Endometrial microvascular endothelial cells (primary cell): ENCODE data around the gene MYO15A. TPM values are rescaled to one million over a fixed set of nuclear protein-coding genes. Genes with fewer than 3 reads are reported as not detected.

Source experiments
- in situ Hi-C: cut with HindIII; loops from 2 replicates; pipeline ENCODE4 v1.10.0; 2017; ENCODE audit warnings: low sequenced_read_pairs, low pct_unique_long_range_greater_than_20kb; ENCODE audit errors: inconsistent ontology term
- total RNA-seq: library from RNA; depleted of rRNA; stranded (reverse); fragments of >200 nt; gene quantifications from one replicate; pipeline ENCODE4 v1.2.3, GENCODE V29; 2015; ENCODE audit errors: inconsistent ontology term

MYO15A gene, protein sequence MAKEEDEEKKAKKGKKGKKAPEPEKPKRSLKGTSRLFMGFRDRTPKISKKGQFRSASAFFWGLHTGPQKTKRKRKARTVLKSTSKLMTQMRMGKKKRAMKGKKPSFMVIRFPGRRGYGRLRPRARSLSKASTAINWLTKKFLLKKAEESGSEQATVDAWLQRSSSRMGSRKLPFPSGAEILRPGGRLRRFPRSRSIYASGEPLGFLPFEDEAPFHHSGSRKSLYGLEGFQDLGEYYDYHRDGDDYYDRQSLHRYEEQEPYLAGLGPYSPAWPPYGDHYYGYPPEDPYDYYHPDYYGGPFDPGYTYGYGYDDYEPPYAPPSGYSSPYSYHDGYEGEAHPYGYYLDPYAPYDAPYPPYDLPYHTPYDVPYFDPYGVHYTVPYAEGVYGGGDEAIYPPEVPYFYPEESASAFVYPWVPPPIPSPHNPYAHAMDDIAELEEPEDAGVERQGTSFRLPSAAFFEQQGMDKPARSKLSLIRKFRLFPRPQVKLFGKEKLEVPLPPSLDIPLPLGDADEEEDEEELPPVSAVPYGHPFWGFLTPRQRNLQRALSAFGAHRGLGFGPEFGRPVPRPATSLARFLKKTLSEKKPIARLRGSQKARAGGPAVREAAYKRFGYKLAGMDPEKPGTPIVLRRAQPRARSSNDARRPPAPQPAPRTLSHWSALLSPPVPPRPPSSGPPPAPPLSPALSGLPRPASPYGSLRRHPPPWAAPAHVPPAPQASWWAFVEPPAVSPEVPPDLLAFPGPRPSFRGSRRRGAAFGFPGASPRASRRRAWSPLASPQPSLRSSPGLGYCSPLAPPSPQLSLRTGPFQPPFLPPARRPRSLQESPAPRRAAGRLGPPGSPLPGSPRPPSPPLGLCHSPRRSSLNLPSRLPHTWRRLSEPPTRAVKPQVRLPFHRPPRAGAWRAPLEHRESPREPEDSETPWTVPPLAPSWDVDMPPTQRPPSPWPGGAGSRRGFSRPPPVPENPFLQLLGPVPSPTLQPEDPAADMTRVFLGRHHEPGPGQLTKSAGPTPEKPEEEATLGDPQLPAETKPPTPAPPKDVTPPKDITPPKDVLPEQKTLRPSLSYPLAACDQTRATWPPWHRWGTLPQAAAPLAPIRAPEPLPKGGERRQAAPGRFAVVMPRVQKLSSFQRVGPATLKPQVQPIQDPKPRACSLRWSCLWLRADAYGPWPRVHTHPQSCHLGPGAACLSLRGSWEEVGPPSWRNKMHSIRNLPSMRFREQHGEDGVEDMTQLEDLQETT (N-terminal part only)
- total RNA-seq: not detected

DNA sequence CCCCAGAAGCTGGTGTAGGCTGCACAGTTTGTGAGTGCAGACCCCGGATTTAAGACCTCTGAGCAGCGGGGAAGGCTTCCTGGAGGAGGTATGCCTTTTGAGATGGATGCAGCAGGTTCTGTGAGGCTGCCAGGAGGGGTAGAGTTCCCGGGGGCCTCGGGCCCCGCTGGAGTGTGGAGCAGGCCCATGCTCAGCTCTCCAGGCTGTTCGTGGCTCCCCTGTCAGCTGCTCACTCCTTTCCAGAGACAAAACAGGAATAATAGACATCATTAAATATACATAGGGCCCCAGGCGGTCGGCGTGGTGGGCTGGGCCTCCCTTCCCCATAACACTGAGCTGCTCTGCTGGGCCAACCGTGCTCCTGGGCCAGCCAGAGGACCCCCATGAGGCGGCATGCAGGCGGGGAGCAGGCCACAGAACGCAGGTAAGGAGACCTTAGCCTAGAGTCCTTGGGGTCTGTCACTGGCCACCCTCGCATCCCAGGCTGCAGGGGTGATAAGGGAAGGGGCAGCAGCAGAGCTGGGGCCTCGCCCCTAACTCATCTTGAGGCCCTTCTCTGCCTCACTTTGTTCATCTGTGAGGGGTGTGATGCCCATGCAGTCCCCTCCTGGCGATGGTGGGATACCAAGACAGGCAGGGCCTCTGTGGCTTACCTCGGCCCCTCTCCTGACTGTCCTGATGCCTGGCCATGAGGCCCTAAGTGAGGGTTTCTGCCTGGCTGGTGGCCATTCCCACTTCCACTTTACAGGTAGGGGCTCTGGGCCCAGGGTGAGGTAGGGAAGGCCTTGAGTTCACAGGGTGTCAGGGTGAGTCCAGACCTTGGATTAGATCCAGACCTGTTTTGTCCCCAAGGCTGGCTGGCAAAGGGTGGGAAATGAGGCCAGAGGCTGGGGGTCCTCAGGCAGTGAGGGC lies at the start of gene MYO15A:
TSS of gene MYO15A (plus strand) at position 356 of the 912 bp plus-strand sequence. CDS start 10,045 bp downstream, outside the sequence.
- in situ Hi-C loops: no loop called here

DNA sequence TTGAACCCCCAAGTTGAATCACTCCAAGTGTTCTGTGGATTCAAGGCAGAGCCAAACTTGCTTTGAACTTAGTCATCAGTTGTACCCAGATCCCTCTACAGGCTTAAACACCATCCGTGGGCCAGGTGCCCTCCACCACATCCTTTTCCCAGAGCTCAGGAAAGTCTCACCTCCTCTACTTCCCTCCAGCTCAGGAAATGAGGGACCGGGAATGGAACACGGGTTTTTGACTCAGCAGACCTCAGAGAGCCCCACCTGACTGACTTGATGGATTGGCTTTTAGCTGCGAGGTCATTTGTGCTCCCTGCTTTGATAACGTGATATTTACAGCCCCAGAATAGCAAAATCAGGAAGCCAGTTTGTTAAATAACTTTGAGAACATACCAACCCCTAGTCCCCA lies 49.3 kb upstream of the MYO15A start:
- in situ Hi-C loops: no loop called here

DNA sequence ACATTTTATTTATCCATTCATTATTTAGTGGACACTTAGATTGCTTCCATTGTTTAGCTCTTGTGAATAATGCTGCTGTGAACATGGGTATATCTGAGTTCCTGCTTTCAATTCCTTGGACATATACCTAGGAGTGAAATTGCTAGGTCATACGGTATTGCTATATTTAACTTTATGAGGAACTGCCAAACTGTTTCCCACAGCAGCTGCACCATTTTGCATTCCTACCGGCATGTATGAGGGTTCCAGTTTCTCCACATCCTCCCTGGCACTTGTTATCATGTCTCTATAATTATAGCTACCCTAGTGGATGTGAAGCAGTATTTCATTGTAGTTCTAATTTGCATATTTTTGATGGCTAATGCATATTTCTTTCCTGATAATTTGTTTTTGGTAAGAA lies 44.5 kb upstream of the MYO15A start:
- in situ Hi-C loops: no loop called here

DNA sequence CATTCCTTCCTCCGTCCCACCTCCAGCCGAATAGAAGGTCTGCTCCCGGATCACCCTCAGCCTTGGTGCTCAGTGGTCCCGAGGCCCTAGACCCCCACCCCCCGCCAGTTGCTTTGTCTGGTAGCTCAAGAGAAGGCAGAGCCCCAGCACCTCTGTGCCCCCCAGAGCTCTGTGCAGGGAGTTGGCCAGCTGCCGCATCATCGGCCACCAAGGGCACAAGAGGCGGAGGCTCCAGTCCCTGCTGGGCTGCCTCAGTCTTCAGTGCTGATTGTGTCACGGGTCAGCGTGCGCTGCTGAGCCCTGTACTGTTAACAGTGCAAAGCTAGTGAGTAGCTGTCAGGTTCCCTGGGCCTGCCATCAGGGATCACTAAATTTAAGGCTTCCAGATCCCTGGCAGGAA lies 43.0 kb upstream of the MYO15A start:
- in situ Hi-C loops: no loop called here

DNA sequence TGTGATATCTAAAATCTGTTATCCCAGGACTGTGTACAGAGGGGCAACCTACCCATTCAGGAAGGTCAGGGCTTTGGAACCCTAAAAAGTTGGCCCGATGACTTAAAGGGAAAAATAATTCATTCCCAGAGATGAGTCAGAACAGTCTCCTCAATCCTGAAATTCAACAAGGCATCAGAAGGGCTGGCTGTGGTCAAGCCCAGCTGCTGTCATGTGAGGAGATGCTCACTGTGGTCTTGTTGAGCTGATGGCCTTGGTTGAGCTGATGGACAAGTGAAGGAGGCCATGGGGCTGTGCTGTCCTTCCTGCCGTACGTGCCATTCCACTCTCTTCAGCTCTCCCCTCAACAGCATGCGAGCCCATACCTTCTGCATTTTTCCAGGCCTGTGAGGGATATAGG lies 41.7 kb upstream of the MYO15A start:
- in situ Hi-C loops: no loop called here

DNA sequence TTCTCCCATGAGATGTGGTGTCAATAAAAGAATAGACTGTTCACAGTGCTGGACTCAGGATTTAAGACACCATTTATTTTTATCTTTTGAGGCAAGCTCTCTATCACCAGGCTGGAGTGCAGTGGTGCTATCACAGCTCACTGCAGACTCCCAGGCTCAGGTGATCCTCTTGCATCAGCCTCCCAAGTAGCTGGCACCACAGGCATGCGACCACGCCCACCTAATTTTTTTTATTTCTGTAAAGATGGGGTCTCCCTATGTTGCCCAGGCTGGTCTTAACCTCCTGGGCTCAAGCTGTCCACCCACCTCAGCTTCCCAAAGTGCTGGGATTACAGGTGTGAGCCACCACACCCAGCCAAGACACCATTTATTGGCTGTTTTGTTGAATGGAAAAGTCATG lies 39.5 kb upstream of the MYO15A start:
- in situ Hi-C loops: no loop called here

DNA sequence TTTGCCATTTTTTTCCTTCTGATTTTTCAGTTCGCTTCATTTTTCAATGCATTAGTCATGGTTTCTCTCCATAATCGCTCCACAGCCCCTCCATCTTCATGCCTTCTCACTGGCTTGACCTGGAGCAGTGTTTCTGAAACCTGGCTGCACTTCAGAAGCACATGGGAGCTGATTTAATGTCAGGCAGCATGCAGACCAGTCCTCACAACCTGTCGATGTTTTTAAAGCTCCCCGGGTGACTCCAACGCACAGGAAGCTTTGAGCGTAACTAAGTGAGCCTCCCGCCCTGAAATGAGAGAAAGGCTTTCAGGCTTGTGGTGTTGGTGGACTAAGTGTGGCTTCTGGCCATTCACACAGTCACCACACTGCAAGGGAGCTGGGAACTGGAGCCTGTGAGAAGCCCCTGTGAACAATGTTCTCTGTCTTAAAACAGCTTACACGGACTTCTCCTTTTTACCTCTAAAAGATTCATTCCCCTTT lies 37.7 kb upstream of the MYO15A start:
- in situ Hi-C loops: no loop called here

DNA sequence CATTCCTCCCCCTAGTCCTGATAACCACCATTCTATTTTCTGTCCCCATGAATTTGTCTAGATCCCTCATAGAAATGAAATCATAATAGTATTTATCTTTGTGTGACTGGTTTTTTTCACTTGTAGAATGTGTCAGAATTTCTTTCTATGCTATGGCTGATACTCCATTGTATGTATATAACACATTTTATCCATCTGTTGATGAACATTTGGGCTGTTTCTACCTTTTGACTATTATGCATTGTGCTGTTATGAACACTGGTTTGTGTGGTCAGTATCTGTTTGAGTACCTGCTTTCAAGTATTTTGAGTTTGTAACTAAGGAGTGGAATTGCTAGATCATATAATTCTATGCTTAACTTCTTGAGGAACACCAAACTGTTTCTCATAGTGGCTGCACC lies 36.8 kb upstream of the MYO15A start:
- in situ Hi-C loops: no loop called here

DNA sequence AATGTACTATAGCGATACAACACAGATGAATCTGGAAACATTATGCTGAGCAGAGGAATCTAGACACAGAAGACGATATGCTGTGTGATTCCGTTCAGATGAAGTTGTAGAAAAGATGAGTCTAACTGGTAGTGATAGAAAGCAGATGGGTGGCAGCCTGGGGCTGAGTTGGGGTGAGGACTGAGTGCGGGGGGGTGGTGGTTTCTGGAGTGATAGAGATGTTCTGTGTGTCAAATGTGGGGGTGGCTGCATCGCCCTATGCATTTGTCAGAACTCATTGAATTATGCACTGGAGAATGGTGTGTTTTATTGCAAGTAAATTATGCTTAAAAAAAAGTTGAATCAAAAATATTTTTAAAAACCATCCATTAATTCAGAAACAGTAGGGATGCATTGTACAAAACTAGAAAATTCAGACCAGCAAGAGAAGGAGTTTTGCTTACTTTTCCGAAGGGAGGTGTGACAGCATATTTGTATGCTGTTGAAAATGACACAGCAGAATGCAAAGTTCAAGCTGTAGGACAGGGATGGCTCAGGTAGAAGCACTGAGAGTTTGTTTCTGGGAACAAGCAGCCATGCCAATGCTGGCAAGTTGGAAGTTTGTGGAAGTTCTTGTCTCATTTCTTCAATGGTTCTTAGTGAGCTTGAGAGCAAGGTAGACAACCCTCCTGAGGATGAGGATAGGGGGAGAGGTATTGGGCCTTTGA lies 33.8 kb upstream of the MYO15A start:
- in situ Hi-C loops: no loop called here

DNA sequence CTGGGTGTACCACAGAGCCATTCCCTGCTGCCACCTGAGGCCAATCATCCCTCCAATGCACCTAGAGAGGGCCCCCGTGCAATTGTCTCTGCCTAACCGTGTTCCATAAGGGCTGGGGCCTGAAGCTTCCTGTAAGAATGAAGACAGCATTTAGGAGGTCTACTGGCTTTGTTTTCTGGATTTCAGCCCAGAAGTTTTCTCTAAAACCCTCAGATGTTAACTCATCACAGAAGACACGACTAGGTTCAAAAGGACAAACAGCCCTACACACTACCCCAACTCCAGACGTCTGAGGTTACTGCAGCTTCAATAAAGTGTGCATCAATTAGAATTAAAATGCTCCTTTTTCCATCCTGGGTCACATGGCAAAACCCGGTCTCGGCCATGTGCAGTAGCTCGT lies 31.6 kb upstream of the MYO15A start:
- in situ Hi-C loops: no loop called here

DNA sequence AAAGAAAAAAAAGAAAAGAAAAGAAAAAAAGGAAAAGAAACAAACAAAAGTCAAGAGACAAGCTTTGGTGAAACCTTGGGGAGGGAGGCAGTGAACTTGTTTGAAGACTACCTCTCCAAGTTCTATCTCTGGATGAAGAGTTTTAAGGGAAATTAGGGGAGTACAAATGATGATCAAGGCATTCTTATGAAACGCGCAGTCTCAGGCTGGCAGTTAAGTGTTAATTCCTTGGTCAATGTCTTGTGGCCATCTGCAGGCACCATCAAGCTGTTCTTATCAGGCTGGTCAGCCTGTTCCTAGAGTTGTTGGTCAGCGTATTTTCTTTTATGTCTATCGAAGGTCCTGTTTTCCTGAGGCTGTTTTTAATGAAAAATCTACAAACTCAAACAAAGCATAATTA lies 29.0 kb upstream of the MYO15A start:
- in situ Hi-C loops: no loop called here

DNA sequence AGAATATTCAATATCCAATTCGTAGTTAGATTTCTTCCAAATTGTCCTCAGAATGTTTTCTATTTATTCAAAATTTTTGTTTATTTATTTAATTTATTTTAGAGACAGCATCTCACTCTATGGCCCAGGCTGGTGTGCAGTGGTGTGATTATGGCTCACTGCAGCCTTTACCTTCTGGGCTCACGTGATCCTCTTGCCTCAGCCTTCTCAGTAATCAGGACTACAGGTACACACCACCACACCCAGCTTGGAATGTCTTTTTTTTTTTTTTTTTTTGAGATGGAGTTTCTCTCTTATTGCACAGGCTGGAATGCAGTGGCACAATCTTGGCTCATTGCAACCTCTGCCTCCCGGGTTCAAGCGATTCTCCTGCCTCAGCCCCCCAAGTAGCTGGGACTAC lies 24.3 kb upstream of the MYO15A start:
- in situ Hi-C loops: no loop called here

DNA sequence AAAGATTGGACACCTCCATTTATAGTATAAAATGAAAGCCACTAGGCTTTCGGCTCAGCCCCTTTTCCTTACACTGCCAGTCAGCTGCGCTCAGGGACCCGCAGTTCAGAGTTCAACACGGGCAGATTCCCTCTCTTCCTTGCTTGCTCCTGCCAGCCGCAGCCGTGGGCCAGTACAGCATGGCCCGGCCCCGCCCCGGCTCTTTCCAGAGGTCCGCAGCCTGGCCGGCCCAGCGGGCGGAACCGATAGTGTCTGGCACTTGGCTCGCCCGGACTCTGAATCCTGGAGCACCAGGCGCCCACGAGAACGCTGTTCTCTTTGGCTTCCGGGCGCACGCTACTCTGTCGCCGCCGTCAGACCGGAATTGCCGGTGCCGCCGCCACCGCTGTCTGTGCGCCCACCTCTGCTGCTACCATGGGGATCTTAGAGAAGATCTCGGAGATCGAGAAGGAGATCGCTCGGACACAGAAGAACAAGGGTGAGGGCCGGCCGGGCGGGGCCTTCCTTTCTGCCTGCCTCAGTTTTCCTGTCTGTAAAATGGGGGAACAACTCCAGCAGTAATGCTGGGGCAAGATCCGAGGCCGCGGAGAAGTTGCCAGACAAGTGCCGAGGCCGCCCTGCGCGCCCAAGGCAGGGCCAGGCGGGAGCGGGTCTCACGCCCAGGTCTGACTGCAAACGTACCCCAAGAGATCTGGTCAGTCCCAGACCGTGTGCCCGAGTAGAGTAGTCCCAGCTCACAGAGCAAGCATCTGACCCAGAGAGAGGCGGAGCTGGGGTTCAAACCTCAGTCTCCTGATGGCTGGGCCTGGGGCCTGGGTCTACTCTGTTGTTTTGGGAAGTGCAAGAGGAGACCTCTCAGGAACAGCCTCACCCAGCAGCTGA lies 20.7 kb upstream of the MYO15A start, which contains the start of gene DRG2:
TSS of gene DRG2 (plus strand) at position 339 of the 882 bp plus-strand sequence. CDS start at position 415, 76 bp downstream.
- in situ Hi-C loops: no loop called here

DNA sequence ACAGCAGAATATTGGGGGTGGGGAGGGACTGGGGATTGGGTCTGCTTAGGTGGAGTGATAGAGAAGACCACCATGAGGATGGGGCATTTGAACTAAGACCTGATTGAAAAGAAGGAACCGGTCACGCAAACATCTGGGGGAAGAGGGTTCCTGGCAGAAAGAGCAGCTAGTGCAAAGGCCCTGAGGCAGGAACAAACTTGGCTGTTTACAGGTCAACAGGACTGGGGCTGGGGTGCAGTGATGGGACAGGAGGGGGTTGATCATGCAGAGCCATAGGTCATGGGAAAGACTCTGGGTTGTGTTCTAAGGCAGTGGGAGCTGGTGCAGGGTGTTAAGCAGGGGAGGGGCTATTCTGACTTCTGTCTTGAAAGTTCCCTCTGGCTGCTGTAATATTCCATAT lies 18.9 kb upstream of the MYO15A start:
- in situ Hi-C loops: no loop called here

DNA sequence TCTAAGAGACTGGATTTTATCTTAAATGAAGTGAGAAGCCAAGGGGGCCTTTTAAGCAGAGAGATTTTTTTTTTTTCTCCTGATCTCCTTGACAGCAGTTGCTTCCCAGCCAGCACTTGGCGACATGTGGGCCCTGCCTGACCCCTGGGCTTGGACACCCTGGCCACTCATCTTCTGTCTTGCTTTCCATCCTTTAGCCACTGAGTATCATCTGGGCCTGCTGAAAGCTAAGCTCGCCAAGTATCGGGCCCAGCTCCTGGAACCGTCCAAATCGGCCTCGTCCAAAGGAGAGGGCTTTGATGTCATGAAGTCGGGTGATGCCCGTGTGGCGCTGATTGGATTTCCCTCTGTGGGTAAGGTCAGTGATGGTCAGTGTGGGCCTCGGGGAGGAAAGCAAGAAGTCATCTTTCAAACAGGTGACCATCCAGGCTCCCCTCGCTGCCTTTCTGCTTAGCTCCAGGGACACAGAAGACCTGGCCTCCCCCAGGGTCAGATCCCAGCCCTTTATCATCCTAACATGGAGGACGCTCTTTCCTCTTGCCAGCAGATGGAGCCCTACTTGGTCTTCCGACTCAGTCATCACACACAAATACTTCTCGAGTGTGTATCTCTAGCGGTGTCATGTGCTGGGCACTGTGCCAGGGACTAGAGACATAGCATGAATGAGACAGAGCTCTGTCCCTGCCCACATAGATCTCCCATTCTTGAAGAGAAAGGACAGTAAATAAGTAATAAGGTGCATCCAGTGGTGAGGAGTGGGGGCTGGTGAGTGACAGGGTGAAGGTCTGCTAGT lies 14.7 kb upstream of the MYO15A start:
- in situ Hi-C loops: no loop called here

DNA sequence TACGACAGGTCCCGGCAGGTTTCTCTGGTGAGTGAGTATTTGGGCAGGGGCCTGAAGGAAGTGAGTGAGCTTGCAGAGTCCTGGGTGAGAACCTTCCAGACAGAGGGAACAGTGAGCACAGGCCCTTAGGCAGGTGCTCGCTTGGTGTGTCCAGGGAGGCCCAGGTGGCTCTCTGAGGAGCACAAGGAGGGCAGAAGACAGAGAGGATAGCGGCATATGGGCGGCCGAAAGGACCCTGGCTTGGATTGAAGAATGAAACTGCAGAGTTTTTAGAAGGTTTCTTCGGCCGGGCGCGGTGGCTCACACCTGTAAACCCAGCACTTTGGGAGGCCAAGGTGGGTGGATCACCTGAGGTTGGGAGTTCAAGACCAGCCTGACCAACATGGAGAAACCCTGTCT lies 14.1 kb upstream of the MYO15A start:
- in situ Hi-C loops: no loop called here
